Right cardiac atrium (tissue), 5 donors: Measurements from ENCODE around the gene CCNH. TPM values are rescaled to one million over a fixed set of nuclear protein-coding genes. Genes with fewer than 3 reads are reported as not detected.

Source experiments
- ATAC-seq, 2 donors: fragments of 200-7000 bp; cut with Tn5 transposase; one replicate each; pipeline versions ENCODE4 v1.8.0 to v1.9.1; 2020; ENCODE audit warnings: moderate library complexity in 2 of 2, mild to moderate bottlenecking in 1 of 2
- DNase-seq, 3 donors: peaks; one replicate each; pipeline ENCODE4 v3.0.0-alpha.2; 2020
- H3K27ac ChIP-seq: one replicate; pipeline ENCODE4 v1.5.1; 2013; ENCODE audit warnings: mild to moderate bottlenecking, low read length, control low read depth, moderate library complexity
- H3K27me3 ChIP-seq: one replicate; pipeline ENCODE4 v1.6.1; 2013; ENCODE audit not compliant: control insufficient read depth, insufficient read depth
- H3K4me1 ChIP-seq: one replicate; pipeline ENCODE4 v1.6.1; 2013; ENCODE audit warnings: low read length; ENCODE audit not compliant: control insufficient read depth, insufficient read depth
- H3K4me3 ChIP-seq: one replicate; pipeline ENCODE4 v1.5.1; 2013; ENCODE audit warnings: low read length, control low read depth
- H3K9me3 ChIP-seq: one replicate; pipeline ENCODE4 v1.6.1; 2013; ENCODE audit warnings: low read length; ENCODE audit not compliant: control insufficient read depth
- WGBS: extraction: QIAGEN DNeasy Blood & Tissue Kit; methylation state at CpG from one replicate; pipeline ENCODE4 v1.1.7; 2013; 5-methylcytosine and 5-hydroxymethylcytosine counted together
- intact Hi-C, 4 donors: fragments of 100-400 bp; cut with DNase I; formaldehyde crosslinking; loops; one replicate each; pipeline versions ENCODE4 v1.11.0 to v1.14.0; 2022 to 2023
- polyA plus RNA-seq: library from polyadenylated mRNA; stranded (reverse); fragments of 200-250 nt; gene quantifications from one replicate; pipeline ENCODE4 v1.2.3, GENCODE V29; 2013
- total RNA-seq, 4 donors: library from RNA; stranded (reverse); fragmentation: NEBNext Ultra II Directional; extraction: Animal tissue kit (Norgen Biotek cat#: 25700); gene quantifications; one replicate each; pipeline ENCODE4 v1.2.1, GENCODE V29; 2021
- donor health status: healthy with polysubstance abuse.
- donor health status: DM: no; HTN: yes; CAD: no.
- donor health status: DM: no; HTN: no; CAD: no.
- donor health status: DM: no; HTN: yes; CAD: no; lungs with severe emphysema.
- donor health status: DM: yes; HTN: yes; CAD: no.

The CCNH gene
- total and polyA plus RNA-seq, 5 donors = 23.4 to 42.8 (median 35.5) TPM

GRCh38 chr5:87361031-87361445 is 51.7 kb downstream of the CCNH start:
- peaks cover 1% of the 10 kb centered on the region for H3K4me1 ChIP-seq
- no peak overlapping the region for H3K27ac ChIP-seq
- no peaks in the 10 kb centered on the region for H3K9me3 ChIP-seq
- H3K27me3 ChIP-seq = no peaks in the 10 kb centered on the region
- intact Hi-C loops = no loop called here
- H3K4me3 ChIP-seq = no peak overlapping the region
- ATAC-seq (no peak), DNase-seq (no peak)
- WGBS = 84% methylated on average over 2 of the region's 2 CpGs

DNA sequence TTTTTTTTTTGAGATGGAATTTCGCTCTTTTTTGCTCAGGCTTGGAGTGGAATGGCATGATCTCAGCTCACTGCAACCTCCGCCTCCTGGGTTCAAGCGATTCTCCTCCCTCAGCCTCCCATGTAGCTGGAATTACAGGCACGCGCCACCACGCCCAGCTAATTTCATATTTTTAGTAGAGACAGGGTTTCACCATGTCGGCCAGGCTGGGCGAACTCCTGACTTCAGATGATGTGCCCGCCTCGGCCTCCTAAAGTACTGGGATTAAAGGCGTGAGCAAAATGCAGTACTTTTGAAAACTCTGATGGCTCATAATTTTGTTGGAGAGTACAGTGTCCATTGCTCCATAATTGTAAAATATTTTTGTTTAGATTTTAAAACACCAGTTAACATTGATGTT is 52.6 kb downstream of the CCNH start:
- Histone ChIP-seq H3K4me1 (peaks cover 1% of the 10 kb centered on the region), H3K27ac (no peak overlapping the region), H3K9me3 (no peaks in the 10 kb centered on the region), H3K27me3 (no peaks in the 10 kb centered on the region), H3K4me3 (no peak overlapping the region)
- ATAC-seq (no peak), DNase-seq (peak in 1 of 3 donors; percentile 20)
- 89% methylated on average over 11 of the region's 11 CpGs for WGBS
- intact Hi-C loops = no loop called here

- WGBS = 84% methylated on average over 2 of the region's 2 CpGs
- no peak for ATAC-seq
- no peak for DNase-seq
- Histone ChIP-seq H3K4me1 (peaks cover 1% of the 10 kb centered on the region), H3K9me3 (no peaks in the 10 kb centered on the region), H3K4me3 (no peak overlapping the region), H3K27ac (no peak overlapping the region), H3K27me3 (no peaks in the 10 kb centered on the region)
- intact Hi-C loops = no loop called here
Observed at GRCh38 chr5:87359106-87359505, 53.6 kb downstream of the CCNH start.

DNA sequence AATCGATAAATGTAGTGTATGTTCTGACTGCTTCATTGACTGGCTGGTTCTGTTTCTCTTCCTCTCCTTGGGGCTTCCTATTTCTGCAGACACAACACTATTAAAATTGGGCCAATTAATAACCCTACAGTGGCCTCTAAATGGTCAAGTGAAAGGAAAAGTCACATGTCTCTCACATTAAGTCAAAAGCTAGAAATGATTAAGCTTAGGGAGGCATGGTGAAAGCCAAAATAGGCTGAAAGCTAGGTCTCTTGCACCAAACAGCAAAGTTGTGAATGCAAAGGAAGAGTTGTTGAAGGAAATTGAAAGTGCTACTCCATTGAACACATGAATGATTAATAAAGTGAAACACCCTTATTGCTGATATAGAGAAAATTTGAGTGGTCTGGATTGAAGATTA is 58.2 kb downstream of the CCNH start:
- H3K27me3 ChIP-seq = no peaks in the 10 kb centered on the region
- H3K9me3 ChIP-seq = no peaks in the 10 kb centered on the region
- DNase-seq = no peak
- H3K27ac ChIP-seq = no peak overlapping the region
- intact Hi-C loops = no loop called here
- ATAC-seq = no peak
- no peaks in the 10 kb centered on the region for H3K4me1 ChIP-seq
- no peak overlapping the region for H3K4me3 ChIP-seq
- WGBS = 97% methylated on average over 1 of the region's 1 CpG

GRCh38 chr5:87347841-87348240 is 64.9 kb downstream of the CCNH start:
- Histone ChIP-seq H3K27ac (no peak overlapping the region), H3K27me3 (no peaks in the 10 kb centered on the region), H3K9me3 (no peaks in the 10 kb centered on the region), H3K4me1 (no peaks in the 10 kb centered on the region), H3K4me3 (no peak overlapping the region)
- no peak for DNase-seq
- intact Hi-C loops = loop anchor here in 1 of 4 donors (10.0 kb wide), 1 partner anchor 73 kb away; no protein-coding TSS in a partner anchor
- ATAC-seq = no peak

GRCh38 chr5:87347272-87347671 is 65.5 kb downstream of the CCNH start:
- Histone ChIP-seq H3K4me3 (no peak overlapping the region), H3K4me1 (no peaks in the 10 kb centered on the region), H3K27me3 (no peaks in the 10 kb centered on the region), H3K9me3 (no peaks in the 10 kb centered on the region), H3K27ac (no peak overlapping the region)
- intact Hi-C loops = loop anchor here in 1 of 4 donors (10.0 kb wide), 1 partner anchor 72 kb away; no protein-coding TSS in a partner anchor
- ATAC-seq (no peak), DNase-seq (no peak)
- 89% methylated on average over 1 of the region's 1 CpG for WGBS

Other genes starting within 250 kb of the CCNH start
- 10 to 100 TPM; 16.5 to 21.2 (median 20.5) TPM for gene RASA1, start 145.0 kb downstream of the CCNH start, total RNA-seq
- 8.7 TPM for gene RASA1, start 145.0 kb downstream of the CCNH start, polyA plus RNA-seq